Upper lobe of right lung (tissue), 1 donor: ENCODE data around the gene YTHDC2. TPM values are rescaled to one million over a fixed set of nuclear protein-coding genes. Genes with fewer than 3 reads are reported as not detected.
A peak's percentile ranks its signal among the peaks of the same experiment; 100 is the strongest.

ENCODE experiments used
- ATAC-seq: fragments of 200-7000 bp; cut with Tn5 transposase; one replicate; pipeline ENCODE4 v1.9.1; 2020; ENCODE audit warnings: mild to moderate bottlenecking, moderate library complexity
- DNase-seq: peaks from one replicate; pipeline ENCODE4 v3.0.0-alpha.2; 2020
- H3K27ac ChIP-seq: fragments of 200-600 bp; one replicate; pipeline ENCODE4 v1.8.0; 2022
- H3K27me3 ChIP-seq: fragments of 200-600 bp; one replicate; pipeline ENCODE4 v1.8.0; 2022; ENCODE audit warnings: mild to moderate bottlenecking
- H3K36me3 ChIP-seq: fragments of 200-600 bp; one replicate; pipeline ENCODE4 v1.8.0; 2022
- H3K4me1 ChIP-seq: fragments of 200-600 bp; one replicate; pipeline ENCODE4 v1.8.0; 2022
- H3K4me3 ChIP-seq: fragments of 200-600 bp; one replicate; pipeline ENCODE4 v1.8.0; 2022; ENCODE audit warnings: mild to moderate bottlenecking
- H3K9me3 ChIP-seq: fragments of 200-600 bp; one replicate; pipeline ENCODE4 v1.8.0; 2022
- intact Hi-C: fragments of 100-400 bp; cut with DNase I; formaldehyde crosslinking; loops from one replicate; pipeline ENCODE4 v1.11.0; 2022
- total RNA-seq: library from RNA; stranded (reverse); fragmentation: NEBNext Ultra II Directional; extraction: Animal tissue kit (Norgen Biotek cat#: 25700); gene quantifications from one replicate; pipeline ENCODE4 v1.2.1, GENCODE V29; 2021
- TF ChIP-seq, protein P1 (sequence below): fragments of 200-600 bp; IDR thresholded peaks from one replicate; pipeline ENCODE4 v1.8.0; 2022; ENCODE audit warnings: antibody characterized with exemption
- donor health status: DM: no; HTN: yes; CAD: no; lungs with severe emphysema.

YTHDC2 gene
- total RNA-seq, 1 donor from 2014 or later = 21.7 TPM

DNA sequence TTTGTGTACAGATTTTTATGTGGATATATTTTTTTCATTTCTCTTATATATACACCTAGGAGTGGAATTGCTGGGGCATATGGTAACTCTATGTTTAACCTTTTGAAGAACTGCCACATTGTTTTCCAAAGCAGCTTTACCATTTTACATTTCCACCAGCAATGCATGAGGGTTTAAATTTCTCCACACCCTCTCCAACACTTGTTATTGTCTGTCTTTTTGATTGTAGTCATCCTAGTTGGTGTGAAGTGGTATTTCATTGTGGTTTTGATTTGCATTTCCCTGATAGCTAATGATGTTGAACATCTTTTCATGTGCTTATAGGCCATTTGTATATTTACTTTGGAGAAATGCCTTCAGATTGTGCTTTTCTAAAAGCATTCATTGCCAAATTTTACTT, 39.1 kb downstream of the YTHDC2 start:
- DNase-seq (no peak), ATAC-seq (no peak)
- no peak overlapping the region for H3K27ac ChIP-seq
- no peaks in the 10 kb centered on the region for H3K27me3 ChIP-seq
- no peak overlapping the region for H3K4me3 ChIP-seq
- TF ChIP-seq, protein P1, sequence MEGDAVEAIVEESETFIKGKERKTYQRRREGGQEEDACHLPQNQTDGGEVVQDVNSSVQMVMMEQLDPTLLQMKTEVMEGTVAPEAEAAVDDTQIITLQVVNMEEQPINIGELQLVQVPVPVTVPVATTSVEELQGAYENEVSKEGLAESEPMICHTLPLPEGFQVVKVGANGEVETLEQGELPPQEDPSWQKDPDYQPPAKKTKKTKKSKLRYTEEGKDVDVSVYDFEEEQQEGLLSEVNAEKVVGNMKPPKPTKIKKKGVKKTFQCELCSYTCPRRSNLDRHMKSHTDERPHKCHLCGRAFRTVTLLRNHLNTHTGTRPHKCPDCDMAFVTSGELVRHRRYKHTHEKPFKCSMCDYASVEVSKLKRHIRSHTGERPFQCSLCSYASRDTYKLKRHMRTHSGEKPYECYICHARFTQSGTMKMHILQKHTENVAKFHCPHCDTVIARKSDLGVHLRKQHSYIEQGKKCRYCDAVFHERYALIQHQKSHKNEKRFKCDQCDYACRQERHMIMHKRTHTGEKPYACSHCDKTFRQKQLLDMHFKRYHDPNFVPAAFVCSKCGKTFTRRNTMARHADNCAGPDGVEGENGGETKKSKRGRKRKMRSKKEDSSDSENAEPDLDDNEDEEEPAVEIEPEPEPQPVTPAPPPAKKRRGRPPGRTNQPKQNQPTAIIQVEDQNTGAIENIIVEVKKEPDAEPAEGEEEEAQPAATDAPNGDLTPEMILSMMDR = no peak
- no peaks in the 10 kb centered on the region for H3K4me1 ChIP-seq
- H3K9me3 ChIP-seq = no peaks in the 10 kb centered on the region
- intact Hi-C loops = no loop called here
- peaks cover 66% of the 10 kb centered on the region for H3K36me3 ChIP-seq

DNA sequence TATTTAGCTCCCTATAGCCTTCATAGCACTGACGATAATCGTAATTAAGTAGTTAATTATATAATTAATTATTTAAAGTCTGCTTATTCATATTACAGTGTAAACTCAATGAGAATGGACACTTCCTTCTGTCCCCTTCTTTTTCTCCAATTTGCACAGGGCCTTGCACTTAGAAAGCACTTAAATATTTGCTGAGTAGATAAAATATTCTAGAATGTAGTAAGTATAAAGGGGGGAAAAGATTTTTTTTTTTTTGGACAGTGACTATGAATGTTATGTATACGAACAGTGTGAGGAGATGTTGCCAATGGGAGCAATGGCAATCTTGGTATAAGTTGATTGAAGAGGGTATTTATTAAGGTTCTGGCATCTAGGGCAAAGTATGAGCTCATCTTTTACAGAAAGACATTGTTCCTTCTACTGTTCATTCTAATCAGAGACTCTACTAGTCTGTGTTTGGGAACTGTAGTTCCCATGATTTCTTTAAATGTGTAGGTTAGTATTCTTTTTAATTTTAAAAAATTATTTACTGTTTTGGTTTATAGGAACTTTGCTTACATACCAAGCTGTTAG, 49.4 kb downstream of the YTHDC2 start:
- intact Hi-C loops = no loop called here
- H3K9me3 ChIP-seq = no peaks in the 10 kb centered on the region
- TF ChIP-seq, protein P1 = no peak
- H3K4me1 ChIP-seq = no peaks in the 10 kb centered on the region
- peaks cover 81% of the 10 kb centered on the region for H3K36me3 ChIP-seq
- no peak for ATAC-seq
- DNase-seq = no peak
- H3K27me3 ChIP-seq = no peaks in the 10 kb centered on the region
- H3K4me3 ChIP-seq = no peak overlapping the region
- H3K27ac ChIP-seq = no peak overlapping the region

DNA sequence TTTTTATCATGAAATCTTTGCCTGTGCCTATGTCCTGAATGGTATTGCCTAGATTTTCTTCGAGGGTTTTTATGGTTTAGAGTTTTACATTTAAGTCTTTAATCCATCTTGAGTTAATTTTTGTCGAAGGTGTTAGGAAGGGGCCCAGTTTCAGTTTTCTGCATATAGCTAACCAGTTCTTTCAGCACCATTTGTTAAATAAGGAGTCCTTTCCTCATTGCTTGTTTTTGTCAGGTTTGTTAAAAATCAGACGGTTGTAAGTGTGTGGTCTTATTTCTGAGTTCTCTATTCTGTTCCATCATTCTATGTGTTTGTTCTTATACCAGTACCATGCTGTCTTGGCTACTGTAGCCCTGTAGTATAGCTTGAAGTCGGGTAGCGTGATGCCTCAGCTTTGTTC, 55.9 kb downstream of the YTHDC2 start:
- intact Hi-C loops = no loop called here
- Histone ChIP-seq H3K36me3 (peaks cover 50% of the 10 kb centered on the region), H3K4me3 (no peak overlapping the region), H3K27me3 (no peaks in the 10 kb centered on the region), H3K4me1 (no peaks in the 10 kb centered on the region), H3K27ac (no peak overlapping the region), H3K9me3 (no peaks in the 10 kb centered on the region)
- DNase-seq (no peak), ATAC-seq (no peak)
- TF ChIP-seq, protein P1 = no peak

GRCh38 chr5:113572716-113573115, 59.2 kb downstream of the YTHDC2 start:
- no peak overlapping the region for H3K27ac ChIP-seq
- no peak overlapping the region for H3K4me3 ChIP-seq
- H3K9me3 ChIP-seq = no peaks in the 10 kb centered on the region
- no peaks in the 10 kb centered on the region for H3K4me1 ChIP-seq
- ATAC-seq = no peak
- TF ChIP-seq, protein P1 = no peak
- peaks cover 28% of the 10 kb centered on the region for H3K36me3 ChIP-seq
- DNase-seq = no peak
- no peaks in the 10 kb centered on the region for H3K27me3 ChIP-seq
- intact Hi-C loops = no loop called here

DNA sequence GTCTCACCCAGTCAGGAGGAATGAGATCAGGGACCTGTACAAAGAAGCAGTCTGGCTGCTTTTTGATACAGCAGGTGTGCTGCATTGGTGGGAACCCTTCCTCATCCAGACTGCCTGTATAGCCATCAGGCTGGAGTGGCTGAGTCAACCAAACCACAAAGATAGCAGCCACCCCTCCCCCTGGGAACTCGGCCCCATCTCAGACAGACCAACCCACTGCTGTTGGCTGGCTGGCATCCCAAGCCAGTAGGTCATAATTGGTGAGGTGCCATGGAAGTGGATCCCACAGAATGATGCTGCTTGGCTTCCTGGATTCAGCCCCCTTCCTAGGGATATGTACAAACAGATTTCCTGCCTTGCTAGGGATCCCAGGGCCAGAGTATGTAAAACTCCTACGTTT, 60.9 kb downstream of the YTHDC2 start:
- H3K4me1 ChIP-seq = no peaks in the 10 kb centered on the region
- intact Hi-C loops = no loop called here
- no peaks in the 10 kb centered on the region for H3K27me3 ChIP-seq
- H3K4me3 ChIP-seq = no peak overlapping the region
- peaks cover 19% of the 10 kb centered on the region for H3K36me3 ChIP-seq
- H3K27ac ChIP-seq = no peak overlapping the region
- H3K9me3 ChIP-seq = no peaks in the 10 kb centered on the region
- TF ChIP-seq, protein P1 = no peak
- ATAC-seq (peak; percentile 41), DNase-seq (no peak)

DNA sequence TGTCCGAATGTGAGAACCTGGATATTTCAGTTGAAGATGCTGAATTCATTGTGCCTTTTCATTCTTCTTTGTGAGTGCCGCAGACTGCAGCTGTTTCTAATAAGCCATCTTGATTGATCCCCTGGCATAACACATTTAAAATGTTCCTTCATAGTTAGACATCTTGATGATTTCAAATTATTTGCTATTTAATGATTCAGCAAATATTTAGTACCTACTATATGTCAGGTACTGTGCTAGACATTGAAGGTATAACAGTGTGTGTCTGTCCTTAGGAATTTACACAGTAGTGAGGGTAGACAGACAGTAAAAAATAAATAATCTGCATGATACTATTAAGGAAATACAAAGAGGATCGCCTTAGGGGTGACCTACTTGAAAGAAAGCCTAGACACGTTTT, 61.6 kb downstream of the YTHDC2 start:
- no peaks in the 10 kb centered on the region for H3K27me3 ChIP-seq
- no peaks in the 10 kb centered on the region for H3K9me3 ChIP-seq
- TF ChIP-seq, protein P1 = no peak
- H3K27ac ChIP-seq = no peak overlapping the region
- no peaks in the 10 kb centered on the region for H3K4me1 ChIP-seq
- intact Hi-C loops = no loop called here
- DNase-seq (no peak), ATAC-seq (no peak)
- H3K36me3 ChIP-seq = peaks cover 19% of the 10 kb centered on the region
- H3K4me3 ChIP-seq = no peak overlapping the region
